Bronchial epithelial cell (primary cell): ENCODE data around the gene WDR91. TPM values are rescaled to one million over a fixed set of nuclear protein-coding genes. Genes with fewer than 3 reads are reported as not detected.

Source experiments
- DNase-seq: peaks from one replicate; pipeline ENCODE4 v3.0.0-alpha.2; 2010; ENCODE audit warnings: low read depth
- FAIRE-seq: peaks from 2 replicates; lab custom pipeline; 2011; peaks lifted over from hg19 to GRCh38; lab: Jason Lieb, UNC
- H3K27me3 ChIP-seq: 2 replicates; pipeline ENCODE4 v1.5.1; 2011; ENCODE audit warnings: low read length; ENCODE audit not compliant: control insufficient read depth, insufficient read depth
- H3K36me3 ChIP-seq: 2 replicates; pipeline ENCODE4 v1.5.1; 2011; ENCODE audit warnings: low read length; ENCODE audit not compliant: control insufficient read depth, insufficient read depth
- H3K4me3 ChIP-seq: 2 replicates; pipeline ENCODE4 v1.5.1; 2011; ENCODE audit warnings: mild to moderate bottlenecking, low read depth, low read length, control low read depth
- total RNA-seq: library from RNA; depleted of rRNA; stranded (reverse); fragments of >200 nt; gene quantifications from 2 replicates; pipeline ENCODE4 v1.2.1, GENCODE V29; 2014
- TF ChIP-seq, protein P1 (sequence below): IDR thresholded peaks from 2 replicates; pipeline ENCODE4 v1.5.1; 2011; ENCODE audit warnings: mild to moderate bottlenecking, moderate library complexity, low read length, control low read depth, inconsistent platforms; ENCODE audit not compliant: insufficient read depth, severe bottlenecking

Gene WDR91
- total RNA-seq, 1 donor from 2014 or later: 4.7 TPM

DNA sequence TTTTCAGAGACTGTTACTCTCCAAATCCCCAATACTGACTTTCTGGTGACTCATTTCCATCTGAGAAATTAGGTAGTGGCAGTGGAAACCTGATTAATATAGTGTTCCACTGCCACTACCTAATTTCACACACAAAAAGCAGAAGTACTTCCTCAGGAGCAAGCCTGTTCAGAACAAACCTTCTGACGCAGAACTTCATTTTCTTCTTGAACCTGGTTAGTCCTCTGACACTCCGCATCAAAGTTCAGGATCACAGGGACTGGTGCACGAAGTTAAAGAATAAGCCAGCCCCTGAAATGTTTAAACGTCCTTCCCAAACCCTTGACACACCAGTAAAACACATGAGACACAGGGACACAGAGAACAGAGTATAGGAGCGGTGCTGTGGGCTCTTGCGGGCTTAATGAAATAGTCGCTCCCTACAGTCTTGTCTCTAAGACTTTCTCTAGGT is 4.4 kb downstream of the WDR91 start:
- no peak overlapping the region for H3K4me3 ChIP-seq
- H3K36me3 ChIP-seq: peaks cover 12% of the 10 kb centered on the region
- FAIRE-seq (no peak), DNase-seq (no peak)
- H3K27me3 ChIP-seq: no peaks in the 10 kb centered on the region
- TF ChIP-seq, protein P1, sequence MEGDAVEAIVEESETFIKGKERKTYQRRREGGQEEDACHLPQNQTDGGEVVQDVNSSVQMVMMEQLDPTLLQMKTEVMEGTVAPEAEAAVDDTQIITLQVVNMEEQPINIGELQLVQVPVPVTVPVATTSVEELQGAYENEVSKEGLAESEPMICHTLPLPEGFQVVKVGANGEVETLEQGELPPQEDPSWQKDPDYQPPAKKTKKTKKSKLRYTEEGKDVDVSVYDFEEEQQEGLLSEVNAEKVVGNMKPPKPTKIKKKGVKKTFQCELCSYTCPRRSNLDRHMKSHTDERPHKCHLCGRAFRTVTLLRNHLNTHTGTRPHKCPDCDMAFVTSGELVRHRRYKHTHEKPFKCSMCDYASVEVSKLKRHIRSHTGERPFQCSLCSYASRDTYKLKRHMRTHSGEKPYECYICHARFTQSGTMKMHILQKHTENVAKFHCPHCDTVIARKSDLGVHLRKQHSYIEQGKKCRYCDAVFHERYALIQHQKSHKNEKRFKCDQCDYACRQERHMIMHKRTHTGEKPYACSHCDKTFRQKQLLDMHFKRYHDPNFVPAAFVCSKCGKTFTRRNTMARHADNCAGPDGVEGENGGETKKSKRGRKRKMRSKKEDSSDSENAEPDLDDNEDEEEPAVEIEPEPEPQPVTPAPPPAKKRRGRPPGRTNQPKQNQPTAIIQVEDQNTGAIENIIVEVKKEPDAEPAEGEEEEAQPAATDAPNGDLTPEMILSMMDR: no peak

DNA sequence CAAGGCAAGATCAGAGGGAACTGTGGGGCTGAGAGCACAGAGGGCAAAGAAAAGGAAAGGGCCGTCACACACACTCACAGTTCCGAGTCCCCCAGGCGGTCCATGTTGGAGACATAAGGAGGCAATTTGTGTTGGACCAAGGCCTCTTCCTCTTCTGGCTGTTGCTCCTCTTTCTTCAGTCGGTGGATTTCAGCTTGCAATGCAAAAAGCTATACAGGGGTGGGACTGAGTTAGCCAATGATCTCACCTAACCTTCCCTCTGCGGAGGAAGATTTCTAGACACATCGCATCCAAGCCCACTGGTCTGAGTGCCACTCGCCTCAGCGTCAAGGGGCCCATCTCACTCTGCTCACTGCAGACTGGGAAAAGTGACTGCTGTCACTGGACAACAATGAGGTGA is 5.5 kb downstream of the WDR91 start:
- TF ChIP-seq, protein P1: no peak
- peaks cover 14% of the 10 kb centered on the region for H3K36me3 ChIP-seq

DNA sequence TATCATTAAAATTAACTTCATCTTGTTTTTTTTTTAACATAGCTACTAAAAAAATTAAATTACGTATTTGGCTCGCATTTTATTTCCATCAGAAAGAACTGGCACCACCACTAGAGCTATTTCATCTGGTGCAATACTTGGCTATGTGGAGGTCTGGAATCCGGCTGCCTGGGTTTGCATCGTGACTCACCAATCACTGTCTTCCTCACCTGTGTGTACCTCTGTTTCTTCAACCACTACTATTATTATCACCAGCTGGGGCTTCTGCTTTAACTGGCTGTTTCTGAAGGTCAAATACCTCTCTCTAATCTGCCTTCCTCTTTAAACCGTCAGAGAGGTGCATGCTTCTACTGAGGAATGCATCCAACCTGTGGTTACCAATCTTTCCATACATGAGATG is 6.5 kb downstream of the WDR91 start:
- Histone ChIP-seq H3K4me3 (no peak overlapping the region), H3K36me3 (peaks cover 15% of the 10 kb centered on the region), H3K27me3 (no peaks in the 10 kb centered on the region)
- DNase-seq (peak; percentile 68), FAIRE-seq (no peak)
- TF ChIP-seq, protein P1: no peak

More for the DNA sequence above, 5.5 kb downstream of the WDR91 start:
- H3K4me3 ChIP-seq: no peak overlapping the region
- no peaks in the 10 kb centered on the region for H3K27me3 ChIP-seq
- no peak for DNase-seq
- FAIRE-seq: no peak

DNA sequence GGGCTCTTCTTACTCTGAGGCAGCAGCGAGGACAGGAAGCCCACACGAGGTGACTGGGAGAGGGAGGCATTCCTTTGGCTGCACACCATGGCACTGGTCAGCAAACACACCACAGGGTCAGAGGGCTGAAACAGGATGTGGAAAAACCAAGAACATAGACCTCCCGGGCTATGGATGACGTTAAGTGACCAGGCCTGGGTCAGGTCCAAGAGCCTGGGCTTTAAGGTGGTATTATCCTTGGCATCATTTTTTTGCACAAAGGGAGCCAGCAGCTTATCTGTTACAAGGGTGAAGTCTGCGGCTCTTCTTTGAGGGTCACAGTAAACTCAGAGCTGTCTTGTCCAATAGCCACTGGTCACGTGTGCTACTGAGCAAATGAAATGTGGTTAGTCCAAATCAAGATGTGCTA is 7.0 kb downstream of the WDR91 start:
- no peak for FAIRE-seq
- H3K36me3 ChIP-seq: peaks cover 17% of the 10 kb centered on the region
- DNase-seq: no peak
- H3K4me3 ChIP-seq: no peak overlapping the region
- no peaks in the 10 kb centered on the region for H3K27me3 ChIP-seq
- TF ChIP-seq, protein P1: no peak

DNA sequence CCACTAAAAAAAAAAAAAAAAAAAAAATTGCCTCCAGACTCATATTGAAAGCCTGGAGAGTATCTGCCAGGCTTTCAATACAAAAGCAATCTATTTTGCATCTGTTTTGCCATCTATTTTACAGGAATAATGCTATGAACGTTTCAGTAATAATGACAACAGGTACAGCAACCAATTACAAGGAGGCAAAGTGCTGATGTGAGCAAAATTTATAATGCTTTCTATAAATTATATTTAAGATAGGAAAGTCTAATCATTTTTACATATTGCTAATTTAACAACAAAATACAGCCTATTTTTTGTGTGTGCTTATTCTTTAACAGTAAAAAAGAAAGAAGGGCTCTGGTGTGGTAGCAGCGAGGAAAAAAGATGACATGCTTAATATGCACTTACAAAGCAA is 10.0 kb downstream of the WDR91 start:
- Histone ChIP-seq H3K36me3 (peaks cover 27% of the 10 kb centered on the region), H3K27me3 (no peaks in the 10 kb centered on the region), H3K4me3 (no peak overlapping the region)
- TF ChIP-seq, protein P1: no peak
- DNase-seq: no peak
- no peak for FAIRE-seq

DNA sequence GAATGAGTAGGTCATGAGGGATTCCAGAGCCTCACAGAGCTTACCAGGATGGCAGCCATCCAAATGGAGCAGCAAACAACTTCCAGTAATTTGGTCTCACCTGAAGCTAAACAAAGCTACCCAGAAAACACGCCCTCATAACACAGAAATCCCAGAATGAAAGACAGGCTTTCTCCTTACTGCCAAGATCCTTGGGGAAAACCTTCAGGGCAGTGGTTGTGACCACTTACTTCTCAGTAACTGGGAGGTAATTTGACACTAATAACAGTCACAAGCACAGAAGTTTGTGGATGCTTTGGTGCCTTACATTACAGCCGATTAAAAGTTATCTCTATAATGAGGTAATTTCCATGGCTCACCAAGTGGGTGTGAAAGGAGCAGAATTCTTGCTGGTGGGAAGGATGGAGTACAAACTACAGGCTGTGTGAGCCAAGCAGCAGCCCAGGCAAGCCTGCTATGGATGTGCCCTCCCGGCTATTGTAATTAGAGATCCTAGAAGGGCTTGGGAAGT is 10.4 kb downstream of the WDR91 start:
- peaks cover 27% of the 10 kb centered on the region for H3K36me3 ChIP-seq
- TF ChIP-seq, protein P1: no peak
- FAIRE-seq: no peak
- DNase-seq: peak; percentile 51
- H3K4me3 ChIP-seq: no peak overlapping the region
- no peaks in the 10 kb centered on the region for H3K27me3 ChIP-seq
